ENCODE data around the gene MGAT3. TPM values are rescaled to one million over a fixed set of nuclear protein-coding genes. Genes with fewer than 3 reads are reported as not detected.

Gene MGAT3
- total and polyA plus RNA-seq, 12 donors, result 0.42 to 6.9 (median 1.7) TPM

GRCh38 chr22:39457198-39457555 lies 365 bp downstream of the MGAT3 start:
- no peaks in the 10 kb centered on the region for H3K9me3 ChIP-seq (replicated peaks in 1 of 3)
- no peak for DNase-seq
- peak overlapping the region in 1 of 4 donors; percentile 66 for H3K4me3 ChIP-seq
- peaks cover 26% of the 10 kb centered on the region for H3K27me3 ChIP-seq
- 0 to 1% (median 0%) methylated on average over 20 to 60 of the region's 63 CpGs; no CpG with 5 or more reads in 1 of the 4 donors for WGBS, 4 donors
- TF ChIP-seq, protein P1, sequence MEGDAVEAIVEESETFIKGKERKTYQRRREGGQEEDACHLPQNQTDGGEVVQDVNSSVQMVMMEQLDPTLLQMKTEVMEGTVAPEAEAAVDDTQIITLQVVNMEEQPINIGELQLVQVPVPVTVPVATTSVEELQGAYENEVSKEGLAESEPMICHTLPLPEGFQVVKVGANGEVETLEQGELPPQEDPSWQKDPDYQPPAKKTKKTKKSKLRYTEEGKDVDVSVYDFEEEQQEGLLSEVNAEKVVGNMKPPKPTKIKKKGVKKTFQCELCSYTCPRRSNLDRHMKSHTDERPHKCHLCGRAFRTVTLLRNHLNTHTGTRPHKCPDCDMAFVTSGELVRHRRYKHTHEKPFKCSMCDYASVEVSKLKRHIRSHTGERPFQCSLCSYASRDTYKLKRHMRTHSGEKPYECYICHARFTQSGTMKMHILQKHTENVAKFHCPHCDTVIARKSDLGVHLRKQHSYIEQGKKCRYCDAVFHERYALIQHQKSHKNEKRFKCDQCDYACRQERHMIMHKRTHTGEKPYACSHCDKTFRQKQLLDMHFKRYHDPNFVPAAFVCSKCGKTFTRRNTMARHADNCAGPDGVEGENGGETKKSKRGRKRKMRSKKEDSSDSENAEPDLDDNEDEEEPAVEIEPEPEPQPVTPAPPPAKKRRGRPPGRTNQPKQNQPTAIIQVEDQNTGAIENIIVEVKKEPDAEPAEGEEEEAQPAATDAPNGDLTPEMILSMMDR (IDR thresholded peaks at IDR 0.05), result no peak
- no peak for TF ChIP-seq POLR2A (IDR thresholded peaks at IDR 0.05)
- no peaks in the 10 kb centered on the region for H3K36me3 ChIP-seq (replicated peaks in 1 of 2)
- H3K27ac ChIP-seq, result peak overlapping the region in 1 of 5 donors; percentile 55
- intact Hi-C loops (cut with DNase I), result no loop called here
- no peaks in the 10 kb centered on the region for H3K4me1 ChIP-seq (replicated peaks in 1 of 2)

DNA sequence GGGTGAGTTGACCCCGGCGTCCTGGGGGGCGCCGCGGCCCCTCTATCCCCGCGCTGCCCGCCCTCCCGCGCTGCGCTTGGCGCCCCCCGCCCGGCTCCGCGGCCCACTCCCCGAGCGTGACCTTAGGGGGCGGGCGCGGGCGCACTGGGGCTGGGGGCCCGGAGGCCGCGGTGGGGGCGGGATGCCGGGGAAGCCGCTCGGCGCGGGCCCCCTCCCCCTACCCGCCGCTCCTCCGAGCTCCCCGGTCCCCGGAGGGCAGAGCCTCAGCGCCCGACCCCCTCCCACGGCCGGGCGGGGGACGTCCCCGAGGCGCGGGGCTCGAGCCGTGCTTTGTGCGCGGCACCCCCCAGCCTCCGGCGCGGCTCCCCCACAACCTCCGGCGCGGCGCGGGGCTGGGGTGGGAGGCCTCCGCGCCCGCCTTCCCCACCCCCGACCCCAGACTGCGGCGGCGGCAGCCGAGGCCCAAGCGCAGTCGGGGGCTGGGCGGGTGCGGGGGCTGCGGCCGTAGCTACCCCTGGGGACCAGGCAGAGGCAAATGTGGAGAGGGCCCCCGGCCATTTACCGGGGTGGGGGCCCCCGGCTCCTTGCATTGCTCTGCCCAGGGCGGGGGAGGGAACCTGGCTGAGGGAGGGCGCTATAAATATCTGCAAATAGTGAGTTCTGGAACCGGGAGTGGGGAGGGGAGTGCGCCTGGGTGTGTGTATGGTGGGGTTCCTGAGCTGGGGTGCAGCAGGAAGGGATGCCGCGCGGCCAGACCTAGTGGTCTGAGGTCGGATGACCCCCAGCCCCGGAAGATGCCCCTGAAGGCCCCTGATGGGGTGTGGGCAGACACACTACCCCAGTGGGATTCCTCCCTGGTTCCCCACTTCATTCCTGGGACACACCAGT lies 988 bp downstream of the MGAT3 start:
- intact Hi-C loops (cut with DNase I), result no loop called here
- 3 to 4% methylated on average over 64 to 79 of the region's 83 CpGs; no CpG with 5 or more reads in 2 of the 4 donors for WGBS, 4 donors
- Histone ChIP-seq H3K27ac (peak overlapping the region in 1 of 5 donors; percentile 55), H3K36me3 (replicated peaks in 1 of 2) (no peaks in the 10 kb centered on the region), H3K9me3 (replicated peaks in 1 of 3) (no peaks in the 10 kb centered on the region), H3K27me3 (peaks cover 26% of the 10 kb centered on the region), H3K4me1 (replicated peaks in 1 of 2) (peaks cover 0 to under 1% of the 10 kb centered on the region in 2 donors), H3K4me3 (peak overlapping the region in 1 of 4 donors; percentile 66)
- no peak for TF ChIP-seq POLR2A (IDR thresholded peaks at IDR 0.05)
- TF ChIP-seq, protein P1 (IDR thresholded peaks at IDR 0.05), result no peak
- no peak for DNase-seq

GRCh38 chr22:39458444-39459083 lies 1.8 kb downstream of the MGAT3 start:
- intact Hi-C loops (cut with DNase I), result no loop called here
- Histone ChIP-seq H3K27me3 (peaks cover 26% of the 10 kb centered on the region), H3K9me3 (replicated peaks in 1 of 3) (no peaks in the 10 kb centered on the region), H3K4me1 (replicated peaks in 1 of 2) (peaks cover 0 to 4% of the 10 kb centered on the region in 2 donors), H3K4me3 (no peak overlapping the region), H3K27ac (peak overlapping the region in 1 of 5 donors; percentile 55), H3K36me3 (replicated peaks in 1 of 2) (no peaks in the 10 kb centered on the region)
- 59 to 68% (median 63%) methylated on average over 7 to 10 of the region's 10 CpGs for WGBS, 4 donors
- DNase-seq, result no peak
- TF ChIP-seq POLR2A (IDR thresholded peaks at IDR 0.05), result no peak
- TF ChIP-seq, protein P1 (IDR thresholded peaks at IDR 0.05), result no peak

DNA sequence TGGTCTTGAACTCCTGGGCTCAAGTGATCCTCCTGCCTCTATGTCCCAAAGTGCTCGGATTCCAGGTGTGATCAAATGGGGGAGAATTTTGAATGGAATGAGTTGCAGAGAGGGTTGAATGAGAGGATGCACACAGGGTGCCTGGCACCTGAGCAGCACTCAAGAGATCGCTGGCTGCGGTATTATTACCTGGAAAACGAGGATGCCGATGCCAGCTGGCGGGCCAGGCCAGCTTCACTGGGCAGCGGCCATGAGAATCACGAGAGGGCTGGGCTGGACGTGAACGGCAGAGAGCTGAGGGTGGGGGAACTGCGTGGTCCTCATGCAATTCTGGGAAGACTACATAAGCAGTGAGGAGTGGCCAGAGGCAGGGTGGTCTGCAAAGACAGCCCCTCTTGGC lies 2.9 kb downstream of the MGAT3 start:
- intact Hi-C loops (cut with DNase I), result no loop called here
- peaks cover 0 to 4% of the 10 kb centered on the region in 2 donors for H3K4me1 ChIP-seq (replicated peaks in 1 of 2)
- 77 to 82% (median 79%) methylated on average over 11 of the region's 11 CpGs for WGBS, 4 donors
- no peak for TF ChIP-seq POLR2A (IDR thresholded peaks at IDR 0.05)
- H3K27ac ChIP-seq, result no peak overlapping the region
- no peaks in the 10 kb centered on the region for H3K9me3 ChIP-seq (replicated peaks in 1 of 3)
- peaks cover 26% of the 10 kb centered on the region for H3K27me3 ChIP-seq
- H3K4me3 ChIP-seq, result no peak overlapping the region
- DNase-seq, result no peak
- no peaks in the 10 kb centered on the region for H3K36me3 ChIP-seq (replicated peaks in 1 of 2)

All from adrenal gland (tissue), 12 donors.